Activated naive CD8-positive, alpha-beta T cell (primary cell): ENCODE data around the gene RAD51B.

ENCODE experiments used
- H3K27ac Mint-ChIP-seq: one replicate; pipeline ENCODE4 v1.8.0; 2021; ENCODE audit warnings: mixed read lengths
- H3K27me3 Mint-ChIP-seq: one replicate; pipeline ENCODE4 v1.8.0; 2021; ENCODE audit warnings: mixed read lengths
- H3K36me3 Mint-ChIP-seq: one replicate; pipeline ENCODE4 v1.8.0; 2021; ENCODE audit warnings: mixed read lengths
- H3K4me1 Mint-ChIP-seq: one replicate; pipeline ENCODE4 v1.8.0; 2021; ENCODE audit warnings: low read depth, mixed read lengths
- H3K4me3 Mint-ChIP-seq: one replicate; pipeline ENCODE4 v1.8.0; 2021; ENCODE audit warnings: mild to moderate bottlenecking, mixed read lengths
- H3K9me3 Mint-ChIP-seq: one replicate; pipeline ENCODE4 v1.8.0; 2021; ENCODE audit warnings: low read depth, mixed read lengths

RAD51B gene

DNA sequence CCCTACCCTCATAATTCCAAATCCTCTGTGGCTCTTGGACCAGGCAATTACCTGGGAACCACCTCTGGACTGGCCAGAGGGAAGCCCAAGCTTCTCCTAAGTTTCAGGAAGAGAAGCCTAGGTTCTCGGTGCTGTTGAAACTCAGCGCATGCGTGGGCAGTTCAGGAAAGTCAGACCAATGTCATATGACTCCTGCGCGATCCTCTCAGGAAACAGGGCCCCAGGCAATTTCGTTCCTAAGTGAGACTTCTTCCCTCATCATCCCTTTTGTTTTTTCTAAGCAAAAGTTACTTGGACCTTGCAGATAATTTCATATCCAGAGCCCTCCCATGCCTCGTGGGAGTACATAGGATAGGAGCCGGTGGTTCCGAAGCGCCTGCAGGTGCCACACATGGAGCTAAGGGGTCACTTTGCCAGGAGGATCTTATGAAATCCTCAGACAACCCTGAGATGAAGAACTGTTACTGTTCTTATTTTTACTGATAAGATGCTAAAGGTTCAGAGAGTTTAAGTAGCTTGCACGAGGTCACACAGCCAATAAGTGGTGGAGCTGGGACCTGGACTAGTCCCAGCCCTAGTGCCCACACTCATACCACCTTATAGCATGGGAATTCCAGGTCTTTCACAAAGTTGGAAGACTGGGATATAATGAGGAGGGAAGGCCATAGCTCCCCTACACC, 805.1 kb downstream of the RAD51B start:
- Mint-ChIP-seq H3K27ac (no peak overlapping the region), H3K4me3 (no peak overlapping the region), H3K36me3 (peaks cover 2% of the 10 kb centered on the region), H3K4me1 (peaks cover 17% of the 10 kb centered on the region), H3K27me3 (no peaks in the 10 kb centered on the region), H3K9me3 (no peaks in the 10 kb centered on the region)

DNA sequence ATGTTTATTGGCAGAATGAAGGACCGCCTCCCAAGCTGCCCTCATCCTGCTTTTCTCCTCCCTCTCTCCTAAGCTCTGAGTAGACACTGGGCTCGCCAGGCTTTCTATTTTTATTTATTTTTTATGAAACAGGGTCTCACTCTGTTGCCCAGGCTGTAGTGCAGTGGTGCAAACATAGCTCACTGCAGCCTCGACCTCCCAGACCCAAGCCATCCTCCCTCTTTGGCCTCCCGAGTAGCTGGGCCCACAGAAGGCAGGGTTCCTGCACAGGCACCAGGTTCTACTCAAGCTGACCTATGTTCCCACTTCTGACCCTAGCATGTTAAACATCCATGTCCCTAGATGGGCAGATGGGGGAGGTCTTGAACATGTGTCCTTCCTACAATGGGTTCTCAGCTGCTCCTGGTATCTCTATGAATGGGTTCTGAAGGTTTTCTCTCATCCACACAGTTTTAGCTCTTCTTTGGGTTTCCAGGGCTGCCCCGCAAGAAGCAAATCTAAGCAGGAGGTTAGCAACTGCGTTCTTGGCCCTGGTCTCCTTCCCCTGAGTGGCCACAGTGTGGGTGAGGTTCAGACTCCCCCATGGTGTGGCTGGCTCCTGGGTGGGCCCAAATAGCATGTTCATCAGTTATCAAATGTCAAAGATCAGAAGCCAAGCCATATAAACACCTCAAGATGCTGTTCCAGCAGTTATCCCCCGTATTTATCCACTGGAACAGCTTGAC, 805.9 kb downstream of the RAD51B start:
- H3K36me3 Mint-ChIP-seq, result peaks cover 2% of the 10 kb centered on the region
- no peak overlapping the region for H3K27ac Mint-ChIP-seq
- peaks cover 17% of the 10 kb centered on the region for H3K4me1 Mint-ChIP-seq
- H3K9me3 Mint-ChIP-seq, result no peaks in the 10 kb centered on the region
- no peaks in the 10 kb centered on the region for H3K27me3 Mint-ChIP-seq
- H3K4me3 Mint-ChIP-seq, result no peak overlapping the region

- no peak overlapping the region for H3K27ac Mint-ChIP-seq
- peaks cover 17% of the 10 kb centered on the region for H3K4me1 Mint-ChIP-seq
- H3K36me3 Mint-ChIP-seq, result peaks cover 2% of the 10 kb centered on the region
- no peaks in the 10 kb centered on the region for H3K27me3 Mint-ChIP-seq
- H3K9me3 Mint-ChIP-seq, result no peaks in the 10 kb centered on the region
- no peak overlapping the region for H3K4me3 Mint-ChIP-seq
Observed at GRCh38 chr14:68626386-68626785, 806.8 kb downstream of the RAD51B start.

- Mint-ChIP-seq H3K4me3 (no peak overlapping the region), H3K27me3 (no peaks in the 10 kb centered on the region), H3K36me3 (peaks cover 2% of the 10 kb centered on the region), H3K27ac (no peak overlapping the region), H3K4me1 (peaks cover 17% of the 10 kb centered on the region), H3K9me3 (no peaks in the 10 kb centered on the region)
Observed at GRCh38 chr14:68627050-68627867, 807.7 kb downstream of the RAD51B start.

- Mint-ChIP-seq H3K4me1 (peaks cover 14% of the 10 kb centered on the region), H3K4me3 (peak overlapping the region; percentile 79), H3K9me3 (no peaks in the 10 kb centered on the region), H3K36me3 (peaks cover 2% of the 10 kb centered on the region), H3K27ac (no peak overlapping the region), H3K27me3 (no peaks in the 10 kb centered on the region)
Observed at GRCh38 chr14:68627868-68628604, 808.5 kb downstream of the RAD51B start.

- peaks cover 17% of the 10 kb centered on the region for H3K4me1 Mint-ChIP-seq
- no peaks in the 10 kb centered on the region for H3K9me3 Mint-ChIP-seq
- H3K36me3 Mint-ChIP-seq, result no peaks in the 10 kb centered on the region
- no peak overlapping the region for H3K27ac Mint-ChIP-seq
- peak overlapping the region; percentile 79 for H3K4me3 Mint-ChIP-seq
- no peaks in the 10 kb centered on the region for H3K27me3 Mint-ChIP-seq
Observed at GRCh38 chr14:68628605-68629310, 809.2 kb downstream of the RAD51B start.

DNA sequence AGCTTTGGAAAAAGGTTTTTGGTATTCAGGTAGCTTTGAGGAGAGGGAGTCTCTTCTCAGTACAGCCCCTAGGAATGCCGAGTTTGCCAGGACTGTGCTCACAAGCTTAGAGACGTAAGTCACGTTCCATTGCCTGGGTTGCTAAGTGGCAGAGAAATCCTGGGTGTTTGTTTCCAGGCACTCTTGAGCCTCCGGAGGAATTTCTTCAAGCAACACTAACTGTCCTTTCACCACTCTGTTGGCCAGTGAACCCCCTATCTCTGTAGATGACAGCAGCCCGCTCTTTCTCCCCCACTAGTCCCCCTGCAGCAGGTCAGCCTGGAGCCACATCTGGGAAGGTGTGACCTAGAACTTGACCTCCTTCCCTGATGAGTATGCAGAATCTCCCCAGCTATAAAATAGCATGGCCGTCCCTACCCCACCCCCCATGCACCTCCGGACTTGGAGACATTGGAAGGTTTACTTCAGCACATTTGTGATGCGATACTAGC, 810.5 kb downstream of the RAD51B start:
- Mint-ChIP-seq H3K4me1 (peaks cover 17% of the 10 kb centered on the region), H3K9me3 (no peaks in the 10 kb centered on the region), H3K4me3 (no peak overlapping the region), H3K27me3 (no peaks in the 10 kb centered on the region), H3K27ac (no peak overlapping the region), H3K36me3 (no peaks in the 10 kb centered on the region)

DNA sequence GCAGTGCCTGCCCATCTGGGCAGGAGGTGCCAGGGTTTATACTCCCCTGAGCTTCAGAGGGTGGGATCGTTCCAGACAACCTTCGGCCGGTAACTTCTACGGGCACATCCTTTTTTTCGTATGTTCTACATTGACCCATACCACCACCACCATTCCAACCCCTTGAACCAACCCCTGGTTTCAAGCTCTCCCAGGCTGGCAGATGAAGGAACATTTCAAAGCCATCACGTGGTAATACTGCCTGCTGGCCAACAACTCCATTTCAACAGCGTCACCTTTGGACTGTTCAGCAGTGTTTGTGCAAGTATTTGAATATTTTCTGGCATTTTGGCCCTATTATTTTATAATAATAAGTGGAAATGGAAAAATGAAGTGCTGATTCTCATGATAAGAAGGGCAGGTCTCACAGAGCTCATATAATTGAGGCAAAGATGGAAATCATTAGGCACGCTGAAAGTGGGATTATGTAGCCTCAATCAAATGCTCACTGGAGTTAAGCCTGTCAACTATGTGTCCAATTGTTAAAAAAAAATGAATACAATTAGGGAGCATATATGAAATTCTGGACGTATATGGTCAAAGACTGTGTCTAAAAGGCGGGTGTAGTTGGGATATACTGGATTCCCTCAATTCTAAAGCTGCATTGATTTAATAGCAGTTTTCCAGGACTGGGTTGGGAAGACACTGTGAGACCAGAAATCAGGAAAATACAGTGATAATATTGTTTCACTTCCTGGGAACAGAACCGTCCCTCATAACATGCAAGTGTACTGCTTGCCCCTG, 811.2 kb downstream of the RAD51B start:
- no peaks in the 10 kb centered on the region for H3K27me3 Mint-ChIP-seq
- no peaks in the 10 kb centered on the region for H3K9me3 Mint-ChIP-seq
- no peaks in the 10 kb centered on the region for H3K36me3 Mint-ChIP-seq
- H3K27ac Mint-ChIP-seq, result no peak overlapping the region
- H3K4me3 Mint-ChIP-seq, result no peak overlapping the region
- peaks cover 17% of the 10 kb centered on the region for H3K4me1 Mint-ChIP-seq

- no peak overlapping the region for H3K27ac Mint-ChIP-seq
- no peaks in the 10 kb centered on the region for H3K9me3 Mint-ChIP-seq
- no peaks in the 10 kb centered on the region for H3K27me3 Mint-ChIP-seq
- peaks cover 17% of the 10 kb centered on the region for H3K4me1 Mint-ChIP-seq
- no peaks in the 10 kb centered on the region for H3K36me3 Mint-ChIP-seq
- H3K4me3 Mint-ChIP-seq, result no peak overlapping the region
Observed at GRCh38 chr14:68631394-68632053, 811.9 kb downstream of the RAD51B start.

DNA sequence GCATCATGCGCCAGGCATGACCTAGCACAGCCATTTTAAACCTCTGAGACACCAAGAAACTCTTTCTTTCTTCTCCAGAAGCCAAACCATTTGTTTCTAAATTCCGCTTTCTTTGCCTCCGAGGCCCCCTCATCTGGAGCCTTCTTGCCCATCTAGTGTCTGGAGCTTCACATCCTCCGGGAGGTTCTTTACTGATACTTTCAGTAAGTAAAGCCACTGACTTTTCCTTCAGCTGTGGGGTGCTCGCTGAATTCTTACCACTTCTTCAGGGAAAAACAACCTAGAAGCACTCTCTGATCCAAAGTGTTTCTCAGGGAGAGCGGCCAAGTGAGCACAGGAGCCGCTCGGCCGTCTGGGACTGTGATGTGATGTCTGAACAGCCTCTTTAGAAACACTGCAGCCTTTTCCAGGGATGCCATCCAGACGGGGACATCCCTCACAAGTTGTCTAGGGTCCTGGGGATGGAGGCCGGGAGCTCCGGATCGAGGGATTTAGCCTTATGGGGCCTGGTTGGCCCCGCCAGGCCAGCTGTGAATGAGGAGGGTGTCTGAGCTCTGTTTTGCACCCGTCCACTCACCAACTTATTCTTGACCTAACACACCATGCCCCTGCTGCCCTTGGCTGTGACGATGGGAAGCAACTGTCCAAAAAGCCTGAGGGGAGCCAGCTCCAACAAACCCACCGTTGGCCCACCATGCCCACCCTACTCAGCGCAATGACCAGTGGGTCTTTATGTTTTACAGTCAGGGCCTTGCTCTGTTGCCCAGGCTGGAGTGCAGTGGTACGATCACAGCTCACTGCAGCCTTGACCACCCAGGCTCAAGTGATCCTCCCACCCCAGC, 812.7 kb downstream of the RAD51B start:
- H3K4me3 Mint-ChIP-seq, result no peak overlapping the region
- H3K9me3 Mint-ChIP-seq, result no peaks in the 10 kb centered on the region
- no peaks in the 10 kb centered on the region for H3K36me3 Mint-ChIP-seq
- H3K27me3 Mint-ChIP-seq, result no peaks in the 10 kb centered on the region
- peaks cover 13% of the 10 kb centered on the region for H3K4me1 Mint-ChIP-seq
- no peak overlapping the region for H3K27ac Mint-ChIP-seq

GRCh38 chr14:68633131-68633991, 813.8 kb downstream of the RAD51B start:
- Mint-ChIP-seq H3K27me3 (no peaks in the 10 kb centered on the region), H3K4me3 (no peak overlapping the region)

DNA sequence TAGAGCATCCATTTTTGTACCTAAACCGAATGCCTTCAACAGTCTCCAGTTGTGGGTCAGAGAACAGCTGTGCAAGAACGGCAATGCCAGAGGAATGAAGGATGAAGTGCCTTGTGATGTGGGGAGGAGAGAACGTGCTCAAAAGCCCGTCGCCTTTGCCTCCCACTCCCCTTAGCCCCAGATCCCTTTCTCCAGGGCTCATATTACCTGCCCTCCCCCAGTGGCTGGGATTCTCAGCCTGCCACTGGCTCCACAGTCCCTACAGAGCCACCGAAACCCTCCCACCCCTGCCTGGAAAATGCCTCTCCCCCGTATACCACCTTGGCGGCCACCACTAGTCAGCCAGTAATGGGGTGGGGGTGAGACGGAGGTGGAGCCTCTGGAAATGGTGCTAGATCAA, 814.8 kb downstream of the RAD51B start:
- Mint-ChIP-seq H3K27me3 (no peaks in the 10 kb centered on the region), H3K27ac (no peak overlapping the region), H3K4me1 (peaks cover 2% of the 10 kb centered on the region), H3K36me3 (no peaks in the 10 kb centered on the region), H3K9me3 (no peaks in the 10 kb centered on the region), H3K4me3 (no peak overlapping the region)

More at GRCh38 chr14:68633131-68633991, 813.8 kb downstream of the RAD51B start:
- Mint-ChIP-seq H3K36me3 (no peaks in the 10 kb centered on the region), H3K9me3 (no peaks in the 10 kb centered on the region), H3K27ac (no peak overlapping the region), H3K4me1 (peaks cover 10% of the 10 kb centered on the region)
